GM12878 (cell line): Measurements from ENCODE around the gene MFAP3L. TPM values are rescaled to one million over a fixed set of nuclear protein-coding genes. Genes with fewer than 3 reads are reported as not detected.

ENCODE experiments used
- HDAC2 ChIP-seq: fragments of 200-600 bp; sonication (generic); IDR thresholded peaks from 2 replicates; pipeline ENCODE4 v1.6.1; 2017
- IKZF2 ChIP-seq, 2 experiments: fragments of 450-650 bp; IDR thresholded peaks; 2 replicates each; pipeline ENCODE4 v1.6.1; 2017; ENCODE audit warnings: mild to moderate bottlenecking in 2 of 2, moderate library complexity in 2 of 2
- SMARCA5 ChIP-seq: fragments of 450-650 bp; IDR thresholded peaks from 2 replicates; pipeline ENCODE4 v1.6.1; 2017; ENCODE audit warnings: mild to moderate bottlenecking
- SPI1 ChIP-seq: IDR thresholded peaks from 2 replicates; pipeline ENCODE4 v1.6.1; 2011; ENCODE audit warnings: low read depth, mild to moderate bottlenecking, low read length, moderate library complexity, borderline replicate concordance; ENCODE audit not compliant: insufficient read depth
- polyA plus RNA-seq, 11 experiments: library from polyadenylated mRNA; depleted of rRNA in 4 of 11; unstranded in 6 of 11; stranded (reverse) in 5 of 11; fragments of >200 nt; fragmentation: Nextera tagmentation in 4 of 11; fragmentation: Illumina TruSeq in 1 of 11; extraction: Ambion mirVana in 4 of 11; extraction: Trizol in 1 of 11; gene quantifications; 1 replicate in 1 of 11; 2 replicates in 10 of 11; pipeline versions ENCODE4 v1.2.1 to v1.2.3, GENCODE V29; 2011 to 2016; ENCODE audit warnings: inconsistent platforms in 2 of 11, missing spikeins in 2 of 11, low read depth in 1 of 11
- total RNA-seq, 4 experiments: library from RNA; depleted of rRNA in 3 of 4; stranded (reverse); fragments of >200 nt in 3 of 4; fragmentation: Illumina TruSeq in 1 of 4; extraction: Trizol in 1 of 4; gene quantifications; 2 replicates each; pipeline versions ENCODE4 v1.2.1 to v1.2.3, GENCODE V29; 2013 to 2021
- TF ChIP-seq, protein P1 (sequence below): fragments of 450-650 bp; IDR thresholded peaks from 2 replicates; pipeline ENCODE4 v1.6.1; 2017; ENCODE audit warnings: mild to moderate bottlenecking, low read depth, inconsistent platforms; ENCODE audit not compliant: poor library complexity, severe bottlenecking
- TF ChIP-seq, protein P2 (sequence below): IDR thresholded peaks from 2 replicates; pipeline ENCODE4 v1.6.1; 2011; ENCODE audit warnings: borderline replicate concordance, low read depth, mild to moderate bottlenecking, moderate library complexity, mixed read lengths, low read length; ENCODE audit not compliant: insufficient read depth; ENCODE audit errors: extremely low read length
- TF ChIP-seq, protein P3 (sequence below): fragments of 450-650 bp; IDR thresholded peaks from 2 replicates; pipeline ENCODE4 v1.6.1; 2016; ENCODE audit warnings: mild to moderate bottlenecking
- TF ChIP-seq, protein P4 (sequence below): fragments of 450-650 bp; IDR thresholded peaks from 2 replicates; pipeline ENCODE4 v1.6.1; 2017; ENCODE audit warnings: borderline replicate concordance

MFAP3L gene
- total and polyA plus RNA-seq, 10 of the 15 experiments (the other 5 are each of a cell fraction or from before 2014, with no cell fraction given), result 0.10 to 3.0 TPM; not detected in 8

DNA sequence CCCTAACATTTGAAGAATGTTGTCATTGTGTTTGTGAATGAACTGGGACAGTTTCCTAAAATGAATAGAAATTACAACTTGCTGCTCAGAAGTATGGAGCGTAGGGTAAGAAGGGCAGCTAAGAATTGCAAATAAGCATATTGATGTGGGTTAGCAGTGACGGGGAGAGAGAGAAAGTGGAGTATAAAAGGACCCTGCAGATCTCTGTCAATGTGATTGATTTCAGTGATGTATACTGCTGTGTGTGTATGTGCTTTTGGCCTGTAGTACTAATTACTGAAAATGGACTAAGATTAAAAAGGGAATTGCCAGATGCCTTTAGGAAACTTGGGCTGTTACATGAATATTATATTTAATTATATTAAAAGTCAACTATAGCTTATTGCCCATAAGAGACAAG lies 7.8 kb upstream of the MFAP3L start (continued):
- TF ChIP-seq, protein P1, sequence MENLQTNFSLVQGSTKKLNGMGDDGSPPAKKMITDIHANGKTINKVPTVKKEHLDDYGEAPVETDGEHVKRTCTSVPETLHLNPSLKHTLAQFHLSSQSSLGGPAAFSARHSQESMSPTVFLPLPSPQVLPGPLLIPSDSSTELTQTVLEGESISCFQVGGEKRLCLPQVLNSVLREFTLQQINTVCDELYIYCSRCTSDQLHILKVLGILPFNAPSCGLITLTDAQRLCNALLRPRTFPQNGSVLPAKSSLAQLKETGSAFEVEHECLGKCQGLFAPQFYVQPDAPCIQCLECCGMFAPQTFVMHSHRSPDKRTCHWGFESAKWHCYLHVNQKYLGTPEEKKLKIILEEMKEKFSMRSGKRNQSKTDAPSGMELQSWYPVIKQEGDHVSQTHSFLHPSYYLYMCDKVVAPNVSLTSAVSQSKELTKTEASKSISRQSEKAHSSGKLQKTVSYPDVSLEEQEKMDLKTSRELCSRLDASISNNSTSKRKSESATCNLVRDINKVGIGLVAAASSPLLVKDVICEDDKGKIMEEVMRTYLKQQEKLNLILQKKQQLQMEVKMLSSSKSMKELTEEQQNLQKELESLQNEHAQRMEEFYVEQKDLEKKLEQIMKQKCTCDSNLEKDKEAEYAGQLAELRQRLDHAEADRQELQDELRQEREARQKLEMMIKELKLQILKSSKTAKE, result no peak
- TF ChIP-seq, protein P2, sequence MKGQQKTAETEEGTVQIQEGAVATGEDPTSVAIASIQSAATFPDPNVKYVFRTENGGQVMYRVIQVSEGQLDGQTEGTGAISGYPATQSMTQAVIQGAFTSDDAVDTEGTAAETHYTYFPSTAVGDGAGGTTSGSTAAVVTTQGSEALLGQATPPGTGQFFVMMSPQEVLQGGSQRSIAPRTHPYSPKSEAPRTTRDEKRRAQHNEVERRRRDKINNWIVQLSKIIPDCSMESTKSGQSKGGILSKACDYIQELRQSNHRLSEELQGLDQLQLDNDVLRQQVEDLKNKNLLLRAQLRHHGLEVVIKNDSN, result no peak
- TF ChIP-seq SMARCA5 (no peak), HDAC2 (no peak), SPI1 (no peak), IKZF2 (IDR thresholded peaks at IDR 0.05) (no peak)
- TF ChIP-seq, protein P3, sequence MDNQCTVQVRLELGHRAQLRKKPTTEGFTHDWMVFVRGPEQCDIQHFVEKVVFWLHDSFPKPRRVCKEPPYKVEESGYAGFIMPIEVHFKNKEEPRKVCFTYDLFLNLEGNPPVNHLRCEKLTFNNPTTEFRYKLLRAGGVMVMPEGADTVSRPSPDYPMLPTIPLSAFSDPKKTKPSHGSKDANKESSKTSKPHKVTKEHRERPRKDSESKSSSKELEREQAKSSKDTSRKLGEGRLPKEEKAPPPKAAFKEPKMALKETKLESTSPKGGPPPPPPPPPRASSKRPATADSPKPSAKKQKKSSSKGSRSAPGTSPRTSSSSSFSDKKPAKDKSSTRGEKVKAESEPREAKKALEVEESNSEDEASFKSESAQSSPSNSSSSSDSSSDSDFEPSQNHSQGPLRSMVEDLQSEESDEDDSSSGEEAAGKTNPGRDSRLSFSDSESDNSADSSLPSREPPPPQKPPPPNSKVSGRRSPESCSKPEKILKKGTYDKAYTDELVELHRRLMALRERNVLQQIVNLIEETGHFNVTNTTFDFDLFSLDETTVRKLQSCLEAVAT, result no peak
- TF ChIP-seq, protein P4, sequence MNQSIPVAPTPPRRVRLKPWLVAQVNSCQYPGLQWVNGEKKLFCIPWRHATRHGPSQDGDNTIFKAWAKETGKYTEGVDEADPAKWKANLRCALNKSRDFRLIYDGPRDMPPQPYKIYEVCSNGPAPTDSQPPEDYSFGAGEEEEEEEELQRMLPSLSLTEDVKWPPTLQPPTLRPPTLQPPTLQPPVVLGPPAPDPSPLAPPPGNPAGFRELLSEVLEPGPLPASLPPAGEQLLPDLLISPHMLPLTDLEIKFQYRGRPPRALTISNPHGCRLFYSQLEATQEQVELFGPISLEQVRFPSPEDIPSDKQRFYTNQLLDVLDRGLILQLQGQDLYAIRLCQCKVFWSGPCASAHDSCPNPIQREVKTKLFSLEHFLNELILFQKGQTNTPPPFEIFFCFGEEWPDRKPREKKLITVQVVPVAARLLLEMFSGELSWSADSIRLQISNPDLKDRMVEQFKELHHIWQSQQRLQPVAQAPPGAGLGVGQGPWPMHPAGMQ, result no peak
